Mesenchymal stem cell (in vitro differentiated cells and primary cell): ENCODE data around the gene LYPD6B.

Source experiments
- DNase-seq: peaks from one replicate; pipeline ENCODE4 v3.0.0-alpha.2; 2013
- H2AFZ ChIP-seq: one replicate; pipeline ENCODE4 v1.6.1; 2013; ENCODE audit warnings: low read depth, mild to moderate bottlenecking, control low read depth, inconsistent platforms, low read length, moderate library complexity
- H2AK5ac ChIP-seq: 2 replicates; pipeline ENCODE4 v1.6.1; 2013; ENCODE audit warnings: low read length, moderate library complexity, mild to moderate bottlenecking, inconsistent platforms; ENCODE audit not compliant: severe bottlenecking
- H2BK120ac ChIP-seq: one replicate; pipeline ENCODE4 v1.6.1; 2013; ENCODE audit warnings: low read depth, mild to moderate bottlenecking, inconsistent platforms, low read length, moderate library complexity
- H2BK12ac ChIP-seq, 2 experiments: one replicate each; pipeline ENCODE4 v1.6.1; 2013; ENCODE audit warnings: inconsistent platforms in 2 of 2, low read length in 2 of 2, mild to moderate bottlenecking in 2 of 2, moderate library complexity in 2 of 2, control low read depth in 1 of 2
- H2BK15ac ChIP-seq: one replicate; pipeline ENCODE4 v1.6.1; 2013; ENCODE audit warnings: mild to moderate bottlenecking, low read depth, inconsistent platforms; ENCODE audit not compliant: poor library complexity, severe bottlenecking
- H2BK5ac ChIP-seq: 2 replicates; pipeline ENCODE4 v1.6.1; 2013; ENCODE audit warnings: low read depth, mild to moderate bottlenecking, low read length, control low read depth, inconsistent platforms; ENCODE audit not compliant: poor library complexity, severe bottlenecking
- H3K14ac ChIP-seq, 2 experiments: one replicate each; pipeline ENCODE4 v1.6.1; 2013; ENCODE audit warnings: inconsistent platforms in 2 of 2, low read length in 2 of 2, control low read depth in 1 of 2, mild to moderate bottlenecking in 1 of 2, moderate library complexity in 1 of 2
- H3K18ac ChIP-seq, 2 experiments: one replicate each; pipeline ENCODE4 v1.6.1; 2013; ENCODE audit warnings: inconsistent platforms in 2 of 2, low read length in 2 of 2, control low read depth in 1 of 2, low read depth in 1 of 2, mild to moderate bottlenecking in 1 of 2
- H3K23ac ChIP-seq, 2 experiments: one replicate each; pipeline ENCODE4 v1.6.1; 2013; ENCODE audit warnings: inconsistent platforms in 2 of 2, low read length in 2 of 2, mild to moderate bottlenecking in 2 of 2, moderate library complexity in 2 of 2, control low read depth in 1 of 2
- H3K27ac ChIP-seq: 2 replicates; pipeline ENCODE4 v1.5.1; 2013; ENCODE audit warnings: mild to moderate bottlenecking, moderate library complexity, low read length, control low read depth, inconsistent platforms; ENCODE audit not compliant: poor library complexity, severe bottlenecking
- H3K27me3 ChIP-seq, 2 experiments: 2 replicates each; pipeline versions ENCODE4 v1.6.1 to v1.7.0; 2013; ENCODE audit warnings: low read length in 2 of 2, mild to moderate bottlenecking in 2 of 2, moderate library complexity in 2 of 2, control low read depth in 1 of 2, inconsistent platforms in 1 of 2; ENCODE audit not compliant: control insufficient read depth in 1 of 2, insufficient read depth in 1 of 2
- H3K36me3 ChIP-seq, 2 experiments: 2 replicates each; pipeline versions ENCODE4 v1.6.1 to v1.7.0; 2013; ENCODE audit warnings: low read length in 2 of 2, control low read depth in 1 of 2, inconsistent platforms in 1 of 2, low read depth in 1 of 2, mild to moderate bottlenecking in 1 of 2; ENCODE audit not compliant: insufficient read depth in 2 of 2, control insufficient read depth in 1 of 2
- H3K4ac ChIP-seq, 2 experiments: one replicate each; pipeline ENCODE4 v1.6.1; 2013; ENCODE audit warnings: inconsistent platforms in 2 of 2, low read length in 2 of 2, mild to moderate bottlenecking in 2 of 2, moderate library complexity in 2 of 2, control low read depth in 1 of 2, low read depth in 1 of 2
- H3K4me1 ChIP-seq: 2 replicates; pipeline ENCODE4 v1.6.1; 2013; ENCODE audit warnings: low read depth, low read length, control low read depth; ENCODE audit not compliant: control insufficient read depth, insufficient read depth
- H3K4me2 ChIP-seq: 2 replicates; pipeline ENCODE4 v1.6.1; 2013; ENCODE audit warnings: low read length, mild to moderate bottlenecking, inconsistent platforms; ENCODE audit not compliant: poor library complexity, severe bottlenecking
- H3K4me3 ChIP-seq, 2 experiments: 2 replicates each; pipeline versions ENCODE4 v1.5.1 to v1.7.0; 2013; ENCODE audit warnings: low read length in 2 of 2, mild to moderate bottlenecking in 2 of 2, control low read depth in 1 of 2, low read depth in 1 of 2; ENCODE audit not compliant: insufficient read depth in 1 of 2
- H3K79me1 ChIP-seq: replicated peaks from 2 replicates; pipeline ENCODE4 v1.6.1; 2013; ENCODE audit warnings: mild to moderate bottlenecking, control low read depth, low read length, inconsistent platforms; ENCODE audit not compliant: poor library complexity, severe bottlenecking
- H3K9ac ChIP-seq: 2 replicates; pipeline ENCODE4 v1.7.0; 2013; ENCODE audit warnings: mild to moderate bottlenecking, low read length, moderate library complexity
- H3K9me3 ChIP-seq: 2 replicates; pipeline ENCODE4 v1.7.0; 2013; ENCODE audit warnings: mild to moderate bottlenecking, low read length; ENCODE audit not compliant: control insufficient read depth
- H4K8ac ChIP-seq: one replicate; pipeline ENCODE4 v1.6.1; 2013; ENCODE audit warnings: inconsistent platforms, mild to moderate bottlenecking, low read length, moderate library complexity
- H4K91ac ChIP-seq: one replicate; pipeline ENCODE4 v1.6.1; 2013; ENCODE audit warnings: mild to moderate bottlenecking, low read length, inconsistent platforms
- WGBS: methylation state at CpG from one replicate; pipeline ENCODE4 v1.1.7; 2013; ENCODE audit warnings: mixed read lengths; 5-methylcytosine and 5-hydroxymethylcytosine counted together

Gene LYPD6B

GRCh38 chr2:149134335-149134923 is 95.9 kb downstream of the LYPD6B start:
- H3K27ac ChIP-seq, result no peak overlapping the region
- H2BK120ac ChIP-seq, result no peak overlapping the region
- H2AK5ac ChIP-seq, result no peak overlapping the region
- H3K18ac ChIP-seq, result no peak overlapping the region
- H3K9ac ChIP-seq, result no peak overlapping the region
- DNase-seq, result no peak
- no peak overlapping the region for H3K4me2 ChIP-seq
- 83% methylated on average over 2 of the region's 5 CpGs for WGBS
- no peak overlapping the region for H2BK15ac ChIP-seq
- H3K79me1 ChIP-seq, result no peaks in the 10 kb centered on the region
- no peak overlapping the region for H3K14ac ChIP-seq
- H3K4me3 ChIP-seq, result no peak overlapping the region
- H3K23ac ChIP-seq, result no peak overlapping the region
- H3K4me1 ChIP-seq, result no peaks in the 10 kb centered on the region
- H3K27me3 ChIP-seq, result no peaks in the 10 kb centered on the region
- no peak overlapping the region for H3K4ac ChIP-seq
- H4K91ac ChIP-seq, result no peak overlapping the region
- H2AFZ ChIP-seq, result no peak overlapping the region
- no peak overlapping the region for H2BK5ac ChIP-seq
- no peak overlapping the region for H4K8ac ChIP-seq
- no peaks in the 10 kb centered on the region for H3K36me3 ChIP-seq
- no peaks in the 10 kb centered on the region for H3K9me3 ChIP-seq
- no peak overlapping the region for H2BK12ac ChIP-seq

- DNase-seq, result no peak
- H3K18ac ChIP-seq, result no peak overlapping the region
- H3K4me3 ChIP-seq, result no peak overlapping the region
- H4K8ac ChIP-seq, result no peak overlapping the region
- 95% methylated on average over 4 of the region's 4 CpGs for WGBS
- no peak overlapping the region for H3K4ac ChIP-seq
- H2BK5ac ChIP-seq, result no peak overlapping the region
- H2BK15ac ChIP-seq, result no peak overlapping the region
- no peaks in the 10 kb centered on the region for H3K9me3 ChIP-seq
- H3K27ac ChIP-seq, result no peak overlapping the region
- no peaks in the 10 kb centered on the region for H3K79me1 ChIP-seq
- H4K91ac ChIP-seq, result no peak overlapping the region
- H3K4me1 ChIP-seq, result no peaks in the 10 kb centered on the region
- no peak overlapping the region for H2BK12ac ChIP-seq
- no peak overlapping the region for H2AFZ ChIP-seq
- H3K4me2 ChIP-seq, result no peak overlapping the region
- no peaks in the 10 kb centered on the region for H3K27me3 ChIP-seq
- H3K36me3 ChIP-seq, result no peaks in the 10 kb centered on the region
- no peak overlapping the region for H2AK5ac ChIP-seq
- H2BK120ac ChIP-seq, result no peak overlapping the region
- H3K23ac ChIP-seq, result no peak overlapping the region
- H3K9ac ChIP-seq, result no peak overlapping the region
- no peak overlapping the region for H3K14ac ChIP-seq
Observed at GRCh38 chr2:149136111-149136510, 97.6 kb downstream of the LYPD6B start.

DNA sequence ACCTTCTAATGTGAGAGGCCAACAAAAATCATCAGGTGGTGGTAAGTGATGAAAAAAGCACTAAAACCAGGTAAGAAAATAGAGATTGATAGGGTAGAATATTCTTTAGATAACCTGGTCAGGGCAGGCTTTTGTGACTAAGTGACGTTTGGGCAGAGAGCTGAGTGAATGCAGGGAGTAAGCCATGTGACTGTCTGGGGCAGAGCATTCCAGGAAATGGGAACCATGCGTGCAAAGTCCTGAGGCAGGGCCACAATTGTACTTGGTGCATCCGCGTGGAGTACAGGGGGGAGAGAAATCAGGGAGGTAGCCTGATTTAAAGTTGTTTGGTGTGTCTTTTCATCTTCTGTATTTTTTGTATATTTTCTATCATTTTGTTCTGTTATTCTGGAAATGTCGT is 102.5 kb downstream of the LYPD6B start:
- H3K79me1 ChIP-seq, result no peaks in the 10 kb centered on the region
- H3K4me2 ChIP-seq, result no peak overlapping the region
- no peaks in the 10 kb centered on the region for H3K36me3 ChIP-seq
- no peak overlapping the region for H2BK15ac ChIP-seq
- no peak for DNase-seq
- H2AK5ac ChIP-seq, result no peak overlapping the region
- H3K4me1 ChIP-seq, result no peaks in the 10 kb centered on the region
- no peak overlapping the region for H3K14ac ChIP-seq
- no peaks in the 10 kb centered on the region for H3K9me3 ChIP-seq
- H4K8ac ChIP-seq, result no peak overlapping the region
- H3K9ac ChIP-seq, result no peak overlapping the region
- H2BK12ac ChIP-seq, result no peak overlapping the region
- H3K4ac ChIP-seq, result no peak overlapping the region
- no peak overlapping the region for H2BK120ac ChIP-seq
- H3K27me3 ChIP-seq, result no peaks in the 10 kb centered on the region
- H3K27ac ChIP-seq, result no peak overlapping the region
- no peak overlapping the region for H3K4me3 ChIP-seq
- WGBS, result 75% methylated on average over 4 of the region's 5 CpGs
- H4K91ac ChIP-seq, result no peak overlapping the region
- H3K18ac ChIP-seq, result no peak overlapping the region
- H2AFZ ChIP-seq, result no peak overlapping the region
- no peak overlapping the region for H3K23ac ChIP-seq
- no peak overlapping the region for H2BK5ac ChIP-seq

DNA sequence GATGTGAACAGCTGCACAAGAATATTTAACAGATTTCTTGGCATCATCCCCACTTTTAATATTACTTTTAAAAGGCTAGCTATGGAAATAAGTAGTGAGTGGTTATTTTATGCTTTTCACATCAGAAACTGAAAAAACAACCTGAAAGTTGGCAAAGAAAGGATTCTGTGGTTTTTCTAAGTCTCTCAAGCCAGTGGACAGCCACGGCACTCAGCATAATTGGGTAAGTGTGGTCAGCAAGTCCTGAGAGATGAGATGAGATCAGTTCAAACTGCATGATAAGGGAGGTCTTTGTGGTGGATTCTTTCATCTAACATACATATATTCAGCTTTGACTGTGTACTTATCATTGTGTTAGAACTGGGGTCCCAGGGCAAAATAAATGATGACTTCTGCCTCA is 105.2 kb downstream of the LYPD6B start:
- H3K9me3 ChIP-seq, result no peaks in the 10 kb centered on the region
- H3K27ac ChIP-seq, result no peak overlapping the region
- peaks cover 0 to 3% of the 10 kb centered on the region in 2 experiments for H3K27me3 ChIP-seq
- H3K4me3 ChIP-seq, result no peak overlapping the region
- no peak overlapping the region for H4K91ac ChIP-seq
- H3K4ac ChIP-seq, result no peak overlapping the region
- H3K4me1 ChIP-seq, result no peaks in the 10 kb centered on the region
- H3K14ac ChIP-seq, result no peak overlapping the region
- no peak overlapping the region for H3K9ac ChIP-seq
- DNase-seq, result no peak
- H3K18ac ChIP-seq, result no peak overlapping the region
- no peak overlapping the region for H4K8ac ChIP-seq
- no peak overlapping the region for H3K4me2 ChIP-seq
- no peak overlapping the region for H2BK120ac ChIP-seq
- no peak overlapping the region for H2AK5ac ChIP-seq
- no peak overlapping the region for H2BK5ac ChIP-seq
- no peaks in the 10 kb centered on the region for H3K36me3 ChIP-seq
- H2BK15ac ChIP-seq, result no peak overlapping the region
- 75% methylated on average over 1 of the region's 1 CpG for WGBS
- H2AFZ ChIP-seq, result no peak overlapping the region
- H3K79me1 ChIP-seq, result no peaks in the 10 kb centered on the region
- no peak overlapping the region for H2BK12ac ChIP-seq
- no peak overlapping the region for H3K23ac ChIP-seq
